Nephron progenitor cell (in vitro differentiated cells): Measurements from ENCODE around the gene DOCK3.
"Not testable (repeated sequence)": the region's sequence is repeated elsewhere in the genome, so short reads cannot be mapped to it uniquely, and the experiment has no call there.

ENCODE experiments used
- DNase-seq: peaks from one replicate; pipeline ENCODE4 v3.0.0; 2021
- H3K27ac Mint-ChIP-seq: 2 replicates; pipeline ENCODE4 v1.8.0; 2021; ENCODE audit warnings: mild to moderate bottlenecking, moderate library complexity, mixed read lengths
- H3K27me3 Mint-ChIP-seq: 2 replicates; pipeline ENCODE4 v1.8.0; 2021; ENCODE audit warnings: mild to moderate bottlenecking, low read depth, mixed read lengths; ENCODE audit not compliant: poor library complexity
- H3K36me3 Mint-ChIP-seq: 2 replicates; pipeline ENCODE4 v1.8.0; 2021; ENCODE audit warnings: low read depth, mixed read lengths
- H3K4me1 Mint-ChIP-seq: 2 replicates; pipeline ENCODE4 v1.8.0; 2021; ENCODE audit warnings: mixed read lengths
- H3K4me3 Mint-ChIP-seq: 2 replicates; pipeline ENCODE4 v1.8.0; 2021; ENCODE audit warnings: mild to moderate bottlenecking, moderate library complexity, mixed read lengths
- H3K9me3 Mint-ChIP-seq: 2 replicates; pipeline ENCODE4 v1.8.0; 2021; ENCODE audit warnings: mild to moderate bottlenecking, moderate library complexity, mixed read lengths
- TF ChIP-seq, protein P1 (sequence below): fragments of 200-600 bp; sonication (generic); IDR thresholded peaks from 2 replicates; pipeline ENCODE4 v1.5.0; 2021; ENCODE audit warnings: antibody characterized with exemption

DOCK3 gene

DNA sequence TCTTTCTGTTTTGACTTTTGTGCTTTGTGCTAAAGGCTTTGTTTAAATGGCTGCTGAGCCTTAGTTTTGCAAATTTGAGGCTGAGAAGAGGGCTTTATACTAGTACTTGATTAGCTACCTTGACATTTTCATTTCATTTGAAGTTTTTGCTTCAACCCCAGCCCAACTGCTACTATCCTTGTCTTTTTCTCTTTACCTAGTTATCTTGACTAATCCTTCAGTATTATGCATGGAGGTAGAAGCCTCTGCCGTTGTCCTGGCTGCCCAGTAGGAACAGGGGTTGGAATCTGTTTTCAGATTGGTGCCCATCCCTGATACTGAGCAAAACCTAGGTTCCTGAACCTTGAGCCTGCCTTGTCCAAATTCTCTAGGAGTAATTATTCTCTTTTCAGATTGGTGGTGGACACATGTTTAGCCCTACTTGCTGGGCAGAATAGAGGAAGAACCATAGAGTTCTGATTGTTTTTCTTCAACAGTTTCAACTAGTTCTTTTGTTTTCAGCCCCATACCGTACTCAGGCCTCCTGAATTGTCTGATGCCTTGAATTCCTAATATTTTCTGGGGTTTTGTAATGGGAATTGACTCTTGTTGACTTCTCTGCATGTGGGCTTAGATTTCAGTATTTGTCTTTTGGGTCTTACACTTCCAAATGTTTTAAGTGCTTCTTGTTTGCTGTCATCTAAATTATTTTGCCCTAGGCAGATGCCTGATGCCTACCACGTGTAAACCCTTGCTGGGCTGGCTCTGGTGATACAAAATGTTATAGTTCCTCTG, 143.2 kb downstream of the DOCK3 start:
- no peak overlapping the region for H3K27ac Mint-ChIP-seq
- peaks cover 12% of the 10 kb centered on the region for H3K9me3 Mint-ChIP-seq
- H3K4me1 Mint-ChIP-seq, result no peaks in the 10 kb centered on the region
- no peaks in the 10 kb centered on the region for H3K36me3 Mint-ChIP-seq
- no peaks in the 10 kb centered on the region for H3K27me3 Mint-ChIP-seq
- TF ChIP-seq, protein P1, sequence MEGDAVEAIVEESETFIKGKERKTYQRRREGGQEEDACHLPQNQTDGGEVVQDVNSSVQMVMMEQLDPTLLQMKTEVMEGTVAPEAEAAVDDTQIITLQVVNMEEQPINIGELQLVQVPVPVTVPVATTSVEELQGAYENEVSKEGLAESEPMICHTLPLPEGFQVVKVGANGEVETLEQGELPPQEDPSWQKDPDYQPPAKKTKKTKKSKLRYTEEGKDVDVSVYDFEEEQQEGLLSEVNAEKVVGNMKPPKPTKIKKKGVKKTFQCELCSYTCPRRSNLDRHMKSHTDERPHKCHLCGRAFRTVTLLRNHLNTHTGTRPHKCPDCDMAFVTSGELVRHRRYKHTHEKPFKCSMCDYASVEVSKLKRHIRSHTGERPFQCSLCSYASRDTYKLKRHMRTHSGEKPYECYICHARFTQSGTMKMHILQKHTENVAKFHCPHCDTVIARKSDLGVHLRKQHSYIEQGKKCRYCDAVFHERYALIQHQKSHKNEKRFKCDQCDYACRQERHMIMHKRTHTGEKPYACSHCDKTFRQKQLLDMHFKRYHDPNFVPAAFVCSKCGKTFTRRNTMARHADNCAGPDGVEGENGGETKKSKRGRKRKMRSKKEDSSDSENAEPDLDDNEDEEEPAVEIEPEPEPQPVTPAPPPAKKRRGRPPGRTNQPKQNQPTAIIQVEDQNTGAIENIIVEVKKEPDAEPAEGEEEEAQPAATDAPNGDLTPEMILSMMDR, result no peak
- H3K4me3 Mint-ChIP-seq, result no peak overlapping the region
- DNase-seq, result no peak

DNA sequence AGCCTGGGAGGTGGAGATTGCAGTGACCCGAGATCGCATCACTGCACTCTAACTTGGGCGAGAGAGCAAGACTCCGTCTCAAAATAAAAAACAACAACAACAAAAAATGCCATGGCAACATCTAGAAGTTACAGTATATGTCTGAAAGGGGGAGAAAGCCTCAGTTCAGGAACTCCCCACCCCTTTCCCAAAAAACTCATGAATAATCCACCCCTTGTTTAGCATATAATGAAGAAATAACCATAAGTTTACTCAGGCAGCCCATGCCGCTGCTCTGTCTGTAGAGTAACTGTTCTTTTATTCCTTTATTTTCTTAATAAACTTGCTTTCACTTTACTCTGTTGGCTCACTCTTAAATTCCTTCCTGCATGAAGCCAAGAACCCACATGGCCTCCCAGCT, 145.2 kb downstream of the DOCK3 start:
- Mint-ChIP-seq H3K36me3 (no peaks in the 10 kb centered on the region), H3K27me3 (no peaks in the 10 kb centered on the region), H3K27ac (no peak overlapping the region), H3K4me1 (no peaks in the 10 kb centered on the region), H3K9me3 (peaks cover 12% of the 10 kb centered on the region), H3K4me3 (no peak overlapping the region)
- TF ChIP-seq, protein P1, result no peak
- no peak for DNase-seq

DNA sequence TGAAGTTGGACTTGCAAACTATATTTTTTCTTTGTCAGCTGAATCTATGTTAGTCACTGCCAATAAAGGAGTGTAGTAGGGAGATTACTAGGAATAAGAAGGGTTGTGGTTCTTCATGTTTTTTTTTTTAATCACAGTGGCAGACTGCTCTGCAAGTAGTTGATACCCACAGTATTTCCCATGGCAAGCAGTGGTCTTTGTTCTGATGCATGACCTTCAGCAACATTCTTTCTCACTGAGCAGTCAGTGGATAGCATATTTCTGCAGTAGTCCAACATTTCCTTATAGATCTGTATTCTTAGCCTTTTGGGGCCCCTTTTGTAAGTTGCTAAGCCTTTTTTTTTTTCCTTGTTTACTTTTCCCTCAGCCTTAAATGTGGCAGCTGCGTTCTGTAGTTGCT, 151.1 kb downstream of the DOCK3 start:
- Mint-ChIP-seq H3K27ac (no peak overlapping the region), H3K9me3 (peaks cover 3% of the 10 kb centered on the region), H3K4me1 (no peaks in the 10 kb centered on the region), H3K36me3 (no peaks in the 10 kb centered on the region), H3K4me3 (no peak overlapping the region), H3K27me3 (no peaks in the 10 kb centered on the region)
- TF ChIP-seq, protein P1, result no peak
- DNase-seq, result no peak

- Mint-ChIP-seq H3K27me3 (no peaks in the 10 kb centered on the region), H3K4me1 (no peaks in the 10 kb centered on the region), H3K27ac (no peak overlapping the region), H3K36me3 (no peaks in the 10 kb centered on the region), H3K4me3 (no peak overlapping the region), H3K9me3 (peaks cover 19% of the 10 kb centered on the region)
- DNase-seq, result no peak
- TF ChIP-seq, protein P1, result no peak
These were observed 155.7 kb downstream of the DOCK3 start for GRCh38 chr3:50830451-50830850.

DNA sequence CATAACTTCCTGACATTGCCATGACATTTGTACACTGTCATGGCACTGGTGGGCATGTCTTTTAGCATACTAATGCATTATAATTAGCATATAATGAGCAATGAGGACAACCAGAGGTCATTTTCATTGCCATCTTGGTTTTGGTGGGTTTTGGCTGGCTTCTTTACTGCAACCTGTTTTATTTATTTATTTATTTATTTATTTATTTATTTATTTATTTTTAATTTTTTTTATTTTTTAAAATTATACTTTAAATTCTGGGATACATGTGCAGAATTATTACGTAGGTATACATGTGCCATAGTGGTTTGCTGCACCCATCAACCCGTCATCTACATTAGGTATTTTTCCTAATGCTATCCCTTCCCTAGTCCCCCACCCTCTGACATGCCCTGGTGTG, 156.3 kb downstream of the DOCK3 start:
- DNase-seq, H3K27ac Mint-ChIP-seq, H3K27me3 Mint-ChIP-seq, H3K36me3 Mint-ChIP-seq, H3K4me1 Mint-ChIP-seq, H3K4me3 Mint-ChIP-seq: not testable (repeated sequence)
- H3K9me3 Mint-ChIP-seq, result peaks cover 19% of the 10 kb centered on the region

DNA sequence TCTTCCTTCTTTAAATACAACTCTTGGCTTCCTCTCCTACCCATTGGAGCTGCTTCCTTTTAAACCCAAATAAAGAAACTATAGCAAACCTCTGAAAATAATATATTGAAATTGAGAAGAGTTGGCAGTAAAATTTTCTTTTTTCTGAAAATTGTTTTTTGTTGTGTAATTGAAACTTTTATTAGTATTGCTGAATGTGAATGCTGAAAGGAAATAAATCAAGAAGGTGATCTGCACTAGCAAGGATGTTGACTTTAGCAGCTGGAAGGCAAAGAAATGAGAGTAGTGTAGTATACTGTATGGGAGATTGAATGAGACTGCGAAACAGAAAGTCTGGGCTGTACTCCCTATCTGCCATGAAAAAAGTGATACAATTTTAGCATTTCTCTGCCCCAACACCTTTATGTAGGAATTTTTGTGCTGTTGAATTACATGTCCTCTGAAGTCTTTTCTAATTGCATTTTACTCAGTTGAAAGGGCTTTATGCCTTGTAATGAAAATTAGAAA, 166.3 kb downstream of the DOCK3 start:
- TF ChIP-seq, protein P1, result no peak
- Mint-ChIP-seq H3K27ac (no peak overlapping the region), H3K9me3 (peaks cover 4% of the 10 kb centered on the region), H3K27me3 (peaks cover 13% of the 10 kb centered on the region), H3K4me3 (no peak overlapping the region), H3K4me1 (no peaks in the 10 kb centered on the region), H3K36me3 (no peaks in the 10 kb centered on the region)
- no peak for DNase-seq
